ENCODE results near the gene CFAP54. TPM values are rescaled to one million over a fixed set of nuclear protein-coding genes. Genes with fewer than 3 reads are reported as not detected.
A peak's percentile ranks its signal among the peaks of the same experiment; 100 is the strongest.
"Not testable (repeated sequence)": the region's sequence is repeated elsewhere in the genome, so short reads cannot be mapped to it uniquely, and the experiment has no call there.

The CFAP54 gene
- polyA plus RNA-seq, 1 donor from 2014 or later = 0.13 TPM

GRCh38 chr12:96677363-96677762, 188.0 kb downstream of the CFAP54 start:
- no peaks in the 10 kb centered on the region for H3K4me1 Mint-ChIP-seq

DNA sequence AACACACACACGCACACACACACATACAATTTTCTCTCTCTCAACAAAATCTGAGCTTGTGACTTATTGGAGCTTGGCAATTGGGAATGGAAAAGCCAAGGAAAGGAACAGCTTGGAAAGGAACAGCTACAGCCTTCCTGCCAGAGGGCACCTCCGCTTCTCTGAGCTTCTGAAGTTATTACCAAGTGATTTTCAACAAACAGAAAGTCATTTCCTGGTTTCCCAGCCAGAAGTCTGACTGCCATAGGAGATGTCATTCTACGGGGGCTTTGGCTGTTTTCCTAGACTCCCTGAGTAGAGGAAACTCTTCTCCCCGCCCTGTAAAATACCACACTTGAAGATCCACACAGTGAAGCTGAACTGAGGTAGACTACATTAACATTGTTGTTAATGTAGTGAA, 198.3 kb downstream of the CFAP54 start:
- H3K4me3 Mint-ChIP-seq = no peak overlapping the region
- peaks cover 2 to 7% (median 5%) of the 10 kb centered on the region in 3 donors for H3K9me3 Mint-ChIP-seq
- H3K4me1 Mint-ChIP-seq = no peaks in the 10 kb centered on the region
- no peaks in the 10 kb centered on the region for H3K27me3 Mint-ChIP-seq
- no peak overlapping the region for H3K27ac Mint-ChIP-seq
- peaks cover 2% of the 10 kb centered on the region for H3K36me3 Mint-ChIP-seq

More at GRCh38 chr12:96677363-96677762, 188.0 kb downstream of the CFAP54 start:
- Mint-ChIP-seq H3K27me3 (no peaks in the 10 kb centered on the region), H3K4me3 (no peak overlapping the region), H3K36me3 (peaks cover 3% of the 10 kb centered on the region), H3K27ac (no peak overlapping the region), H3K9me3 (no peaks in the 10 kb centered on the region)

DNA sequence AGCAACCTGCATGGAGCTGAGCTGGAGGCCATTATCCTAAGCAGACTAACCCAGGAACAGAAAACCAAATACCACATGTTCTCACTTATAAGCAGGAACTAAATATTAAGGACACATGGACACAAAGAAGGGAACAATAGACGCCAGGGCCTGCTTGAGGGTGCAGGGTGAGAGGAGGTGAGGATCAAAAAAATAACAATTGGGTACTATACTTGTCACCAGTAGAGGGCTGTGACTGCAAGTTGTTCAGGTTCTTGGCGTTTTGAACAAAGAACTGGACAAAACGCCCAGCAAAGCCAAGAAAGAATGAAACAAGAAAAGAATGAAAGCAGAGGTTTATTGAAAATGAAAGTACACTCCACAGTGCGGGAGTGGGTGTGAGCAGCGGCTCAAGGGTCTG, 209.1 kb downstream of the CFAP54 start:
- Mint-ChIP-seq H3K4me3 (peak overlapping the region in 3 of 4 donors; percentile 71 to 86 (median 82)), H3K36me3 (no peaks in the 10 kb centered on the region), H3K4me1 (peaks cover 0 to 12% (median 0%) of the 10 kb centered on the region in 3 donors), H3K9me3 (peaks cover 0 to 8% (median 3%) of the 10 kb centered on the region in 3 donors), H3K27ac (no peak overlapping the region), H3K27me3 (peaks cover 3% of the 10 kb centered on the region)

DNA sequence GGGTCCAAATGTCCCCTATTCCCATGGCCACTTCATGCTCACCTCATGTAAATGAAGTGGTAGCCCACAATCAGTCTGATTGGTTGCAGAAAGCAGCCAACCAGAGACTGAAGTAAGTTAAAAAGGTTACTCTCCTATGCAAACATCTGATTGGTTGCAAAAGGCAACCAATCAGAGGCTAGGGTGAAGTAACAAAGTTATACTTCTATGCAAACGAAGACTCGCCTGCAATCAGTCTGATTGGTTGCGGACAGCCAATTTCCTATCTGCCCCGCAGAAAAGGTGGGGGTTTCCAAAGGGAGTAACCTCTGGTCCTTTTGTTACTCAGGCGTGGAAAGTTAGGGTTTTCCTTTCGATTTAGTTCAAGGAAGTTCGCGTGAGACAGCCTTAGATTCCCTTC, 209.6 kb downstream of the CFAP54 start:
- no peaks in the 10 kb centered on the region for H3K36me3 Mint-ChIP-seq
- peaks cover 0 to 12% (median 0%) of the 10 kb centered on the region in 3 donors for H3K4me1 Mint-ChIP-seq
- peaks cover 3% of the 10 kb centered on the region for H3K27me3 Mint-ChIP-seq
- peaks cover 0 to 8% (median 3%) of the 10 kb centered on the region in 3 donors for H3K9me3 Mint-ChIP-seq
- peak overlapping the region in 3 of 4 donors; percentile 71 to 86 (median 72) for H3K4me3 Mint-ChIP-seq
- H3K27ac Mint-ChIP-seq = no peak overlapping the region

DNA sequence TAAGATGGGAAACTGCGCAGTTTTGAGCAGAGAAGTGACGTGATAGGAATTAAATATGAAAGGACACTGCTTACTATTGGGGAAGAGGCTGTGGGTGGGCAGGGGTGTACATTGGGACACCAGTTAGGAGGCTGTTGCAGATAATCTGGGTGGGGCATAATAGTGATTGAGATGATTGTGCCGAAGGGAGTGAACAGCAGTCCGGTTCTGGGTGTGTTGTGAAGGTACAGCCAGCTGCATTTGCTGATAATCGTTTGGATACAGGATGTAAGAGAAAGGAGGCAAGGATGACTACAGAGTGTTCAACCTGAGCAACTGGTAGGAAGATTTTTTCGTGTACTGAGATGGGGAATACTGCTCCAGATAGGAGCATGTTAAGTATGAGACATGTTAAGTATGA, 212.5 kb downstream of the CFAP54 start:
- Mint-ChIP-seq H3K9me3 (peaks cover 0 to 5% (median 3%) of the 10 kb centered on the region in 3 donors), H3K27ac (no peak overlapping the region), H3K4me1 (peaks cover 0 to 12% (median 0%) of the 10 kb centered on the region in 3 donors), H3K4me3 (no peak overlapping the region), H3K27me3 (peaks cover 2% of the 10 kb centered on the region), H3K36me3 (no peaks in the 10 kb centered on the region)

- peaks cover 0 to 2% (median 2%) of the 10 kb centered on the region in 3 donors for H3K9me3 Mint-ChIP-seq
- H3K27ac Mint-ChIP-seq = no peak overlapping the region
- H3K27me3 Mint-ChIP-seq = peaks cover 2% of the 10 kb centered on the region
These were observed 220.9 kb downstream of the CFAP54 start for GRCh38 chr12:96710127-96710745.

DNA sequence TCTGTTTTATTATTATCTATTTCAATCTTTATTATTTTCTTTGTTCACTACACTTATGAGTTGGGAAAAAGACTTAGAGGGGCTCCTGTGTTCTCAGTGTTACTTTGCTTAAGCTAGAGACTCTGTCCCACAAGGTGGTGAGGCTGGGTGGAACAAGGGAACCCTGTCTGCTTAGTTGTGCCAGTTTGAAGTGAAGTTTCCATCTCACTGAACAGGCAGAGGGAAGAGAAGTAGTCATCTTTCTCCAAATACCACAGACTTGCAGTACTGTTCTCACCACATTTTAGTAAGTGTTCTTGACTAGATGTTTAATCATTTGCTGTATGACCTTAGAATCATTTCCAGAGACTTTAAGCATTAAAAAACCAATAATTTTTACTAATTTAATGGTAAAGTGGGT, 222.0 kb downstream of the CFAP54 start:
- H3K27me3 Mint-ChIP-seq = peaks cover 2% of the 10 kb centered on the region

More at GRCh38 chr12:96710127-96710745, 220.9 kb downstream of the CFAP54 start:
- Mint-ChIP-seq H3K4me3 (no peak overlapping the region), H3K4me1 (no peaks in the 10 kb centered on the region), H3K36me3 (no peaks in the 10 kb centered on the region)

GRCh38 chr12:96714199-96714598, 224.8 kb downstream of the CFAP54 start:
- H3K4me3 Mint-ChIP-seq = no peak overlapping the region
- H3K36me3 Mint-ChIP-seq = no peaks in the 10 kb centered on the region
- peaks cover 2% of the 10 kb centered on the region for H3K27me3 Mint-ChIP-seq
- H3K27ac Mint-ChIP-seq = no peak overlapping the region
- peaks cover 0 to 2% (median 0%) of the 10 kb centered on the region in 3 donors for H3K9me3 Mint-ChIP-seq
- no peaks in the 10 kb centered on the region for H3K4me1 Mint-ChIP-seq

More for the DNA sequence above, 222.0 kb downstream of the CFAP54 start:
- H3K27ac Mint-ChIP-seq = no peak overlapping the region
- H3K36me3 Mint-ChIP-seq = no peaks in the 10 kb centered on the region
- H3K9me3 Mint-ChIP-seq = peaks cover 0 to 2% (median 2%) of the 10 kb centered on the region in 3 donors
- no peak overlapping the region for H3K4me3 Mint-ChIP-seq
- no peaks in the 10 kb centered on the region for H3K4me1 Mint-ChIP-seq

DNA sequence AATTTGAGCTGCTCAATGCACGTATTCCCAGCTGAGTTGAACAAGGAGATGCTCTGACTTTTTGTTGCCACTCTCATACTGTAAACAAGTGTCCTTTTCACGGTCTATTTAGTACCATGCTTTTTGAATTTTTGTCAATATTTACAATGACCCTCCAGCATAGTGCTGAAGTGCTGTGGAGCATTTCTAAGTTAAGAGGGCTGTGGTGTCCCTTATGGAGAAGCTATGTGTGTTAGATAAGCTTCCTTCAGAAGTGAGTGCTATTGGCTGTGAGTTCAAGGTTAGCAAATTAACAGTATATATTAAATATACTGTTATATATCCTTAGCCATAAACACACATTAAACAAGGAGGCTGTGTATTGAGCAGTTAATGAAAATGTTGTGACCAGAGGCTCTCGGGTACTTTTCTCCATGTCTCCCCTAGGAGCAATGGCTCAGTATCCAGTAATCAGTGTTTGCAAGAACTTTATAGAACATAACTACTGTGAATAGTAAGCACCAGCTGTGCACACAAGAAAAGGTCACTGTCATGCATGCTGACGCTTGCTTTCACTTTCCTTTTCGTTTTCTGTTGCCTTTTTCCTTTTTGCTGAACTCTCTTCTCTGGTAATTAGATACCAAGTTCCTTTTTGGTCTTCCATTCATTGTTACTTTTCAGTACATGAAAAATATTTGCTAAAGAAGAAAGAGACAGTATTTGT, 230.4 kb downstream of the CFAP54 start:
- no peaks in the 10 kb centered on the region for H3K9me3 Mint-ChIP-seq
- H3K27me3 Mint-ChIP-seq = no peaks in the 10 kb centered on the region
- peak overlapping the region in 2 of 3 donors; percentile 86 to 88 for H3K27ac Mint-ChIP-seq

GRCh38 chr12:96720363-96720705, 231.0 kb downstream of the CFAP54 start:
- peak overlapping the region in 2 of 3 donors; percentile 86 to 88 for H3K27ac Mint-ChIP-seq
- no peaks in the 10 kb centered on the region for H3K9me3 Mint-ChIP-seq
- no peaks in the 10 kb centered on the region for H3K27me3 Mint-ChIP-seq
- H3K4me3 Mint-ChIP-seq = peak overlapping the region; percentile 75 to 93 (median 86)
- H3K4me1 Mint-ChIP-seq = peaks cover 5 to 10% (median 7%) of the 10 kb centered on the region in 3 donors
- no peaks in the 10 kb centered on the region for H3K36me3 Mint-ChIP-seq

More for the DNA sequence above, 230.4 kb downstream of the CFAP54 start:
- Mint-ChIP-seq H3K4me3 (peak overlapping the region; percentile 75 to 93 (median 86)), H3K36me3 (no peaks in the 10 kb centered on the region), H3K4me1 (peaks cover 5 to 10% (median 7%) of the 10 kb centered on the region in 3 donors)

DNA sequence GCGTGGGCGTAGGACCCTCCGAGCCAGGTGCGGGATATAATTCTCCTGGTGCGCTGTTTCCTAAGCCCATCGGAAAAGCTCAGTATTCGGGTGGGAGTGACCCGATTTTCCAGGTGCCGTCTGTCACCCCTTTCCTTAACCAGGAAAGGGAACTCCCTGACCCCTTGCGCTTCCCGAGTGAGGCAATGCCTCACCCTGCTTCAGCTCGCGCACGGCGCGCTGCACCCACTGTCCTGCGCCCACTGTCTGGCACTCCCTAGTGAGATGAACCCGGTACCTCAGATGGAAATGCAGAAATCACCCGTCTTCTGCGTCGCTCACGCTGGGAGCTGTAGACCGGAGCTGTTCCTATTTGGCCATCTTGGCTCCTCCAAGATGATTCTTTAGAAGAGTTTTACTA, 240.1 kb downstream of the CFAP54 start:
- H3K4me1 Mint-ChIP-seq, H3K4me3 Mint-ChIP-seq, H3K9me3 Mint-ChIP-seq, H3K27me3 Mint-ChIP-seq, H3K27ac Mint-ChIP-seq, H3K36me3 Mint-ChIP-seq: not testable (repeated sequence)

GRCh38 chr12:96729886-96730285, 240.5 kb downstream of the CFAP54 start:
- no peak overlapping the region for H3K27ac Mint-ChIP-seq
- H3K4me3 Mint-ChIP-seq = no peak overlapping the region

GRCh38 chr12:96743606-96744005, 254.2 kb downstream of the CFAP54 start:
- Mint-ChIP-seq H3K4me1 (no peaks in the 10 kb centered on the region), H3K4me3 (no peak overlapping the region), H3K27me3 (peaks cover 7% of the 10 kb centered on the region), H3K36me3 (peaks cover 4% of the 10 kb centered on the region), H3K9me3 (peaks cover 2 to 6% (median 4%) of the 10 kb centered on the region in 3 donors), H3K27ac (no peak overlapping the region)

More at GRCh38 chr12:96729886-96730285, 240.5 kb downstream of the CFAP54 start:
- Mint-ChIP-seq H3K4me1 (no peaks in the 10 kb centered on the region), H3K27me3 (no peaks in the 10 kb centered on the region), H3K9me3 (no peaks in the 10 kb centered on the region), H3K36me3 (no peaks in the 10 kb centered on the region)

GRCh38 chr12:96749999-96750398, 260.6 kb downstream of the CFAP54 start:
- Mint-ChIP-seq H3K9me3 (no peaks in the 10 kb centered on the region), H3K27ac (no peak overlapping the region)

GRCh38 chr12:96751626-96752025, 262.2 kb downstream of the CFAP54 start:
- no peak overlapping the region for H3K27ac Mint-ChIP-seq
- no peaks in the 10 kb centered on the region for H3K4me1 Mint-ChIP-seq
- H3K27me3 Mint-ChIP-seq = peaks cover 2% of the 10 kb centered on the region
- H3K4me3 Mint-ChIP-seq = no peak overlapping the region
- peaks cover 0 to 1% (median 0%) of the 10 kb centered on the region in 3 donors for H3K9me3 Mint-ChIP-seq
- peaks cover 2% of the 10 kb centered on the region for H3K36me3 Mint-ChIP-seq

More at GRCh38 chr12:96749999-96750398, 260.6 kb downstream of the CFAP54 start:
- Mint-ChIP-seq H3K4me3 (no peak overlapping the region), H3K27me3 (no peaks in the 10 kb centered on the region), H3K36me3 (peaks cover 2% of the 10 kb centered on the region), H3K4me1 (no peaks in the 10 kb centered on the region)
